A549 (cell line): Measurements from ENCODE around the gene ADISSP. TPM values are rescaled to one million over a fixed set of nuclear protein-coding genes. Genes with fewer than 3 reads are reported as not detected.

Experiments
- ATAC-seq, 2 experiments: fragments of 200-7000 bp in 1 of 2; fragments of >200 bp in 1 of 2; cut with Nextera tagmentation in 1 of 2; cut with Tn5 transposase in 1 of 2; 3 replicates each; pipeline versions ENCODE4 v1.8.0 to v1.9.1; 2018 to 2020; ENCODE audit warnings: mild to moderate bottlenecking in 1 of 2, moderate library complexity in 1 of 2
- CTCF ChIA-PET: fragments of 300-600 bp; sonication (Branson Sonifier 250); formaldehyde crosslinking; extraction: SDS; loops from one replicate; lab custom pipeline; 2021; ENCODE audit warnings: antibody characterized with exemption, inconsistent platforms; lab: Yijun Ruan, JAX
- POLR2A ChIA-PET: fragments of 350-600 bp; formaldehyde crosslinking; extraction: SDS; loops from one replicate; lab custom pipeline; 2021; ENCODE audit warnings: antibody characterized with exemption, inconsistent platforms; lab: Yijun Ruan, JAX
- DNase-seq, 2 experiments: peaks; one replicate each; pipeline versions ENCODE4 v3.0.0 to v3.0.0-alpha.2; 2011 to 2016; ENCODE audit warnings: low read depth in 1 of 2, low spot score in 1 of 2
- FAIRE-seq: peaks from 2 replicates; lab custom pipeline; 2011; peaks lifted over from hg19 to GRCh38; lab: Jason Lieb, UNC
- H3K27ac ChIP-seq, 2 experiments: fragments of >200 bp; sonication (Bioruptor Twin); formaldehyde crosslinking; 3 replicates each; pipeline ENCODE4 v1.5.1; 2016 to 2017
- H3K4me1 ChIP-seq: fragments of >200 bp; sonication (Bioruptor Twin); formaldehyde crosslinking; 3 replicates; pipeline ENCODE4 v1.6.1; 2016
- H3K4me2 ChIP-seq: fragments of >200 bp; sonication (Bioruptor Twin); formaldehyde crosslinking; 3 replicates; pipeline ENCODE4 v1.6.1; 2016
- H3K4me3 ChIP-seq: fragments of >200 bp; sonication (Bioruptor Twin); formaldehyde crosslinking; 3 replicates; pipeline ENCODE4 v1.5.1; 2016
- H3K9me3 ChIP-seq: fragments of >200 bp; sonication (Bioruptor Twin); formaldehyde crosslinking; 3 replicates; pipeline ENCODE4 v1.6.1; 2016
- ATOH8 ChIP-seq: fragments of 250-450 bp; sonication (Bioruptor Pico); IDR thresholded peaks from 2 replicates; pipeline ENCODE4 v1.5.0; 2020; ENCODE audit warnings: low read depth, mild to moderate bottlenecking, moderate library complexity
- BCL3 ChIP-seq: fragments of >200 bp; sonication (Bioruptor Twin); formaldehyde crosslinking; IDR thresholded peaks from 3 replicates; pipeline ENCODE4 v1.6.1; 2016
- CBX8 ChIP-seq: fragments of 200-600 bp; sonication (generic); IDR thresholded peaks from 2 replicates; pipeline ENCODE4 v1.6.1; 2016
- ELK1 ChIP-seq: fragments of 150-350 bp; IDR thresholded peaks from 2 replicates; pipeline ENCODE4 v1.6.1; 2014; ENCODE audit warnings: low read depth, mild to moderate bottlenecking, low read length
- ESRRA ChIP-seq: fragments of 150-350 bp; IDR thresholded peaks from 2 replicates; pipeline ENCODE4 v1.6.1; 2014; ENCODE audit warnings: mild to moderate bottlenecking, low read length, borderline replicate concordance
- FOSB ChIP-seq: fragments of 250-450 bp; sonication (Bioruptor Pico); IDR thresholded peaks from 2 replicates; pipeline ENCODE4 v1.5.0; 2020; ENCODE audit warnings: mild to moderate bottlenecking, moderate library complexity
- FOSL2 ChIP-seq, 2 experiments: fragments of 450-650 bp in 1 of 2; fragments of >200 bp in 1 of 2; sonication (Bioruptor Twin) in 1 of 2; formaldehyde crosslinking; IDR thresholded peaks; 2 replicates each; pipeline versions ENCODE4 v1.5.0 to v1.6.1; 2016 to 2020; ENCODE audit warnings: mild to moderate bottlenecking in 1 of 2, moderate library complexity in 1 of 2
- JUN ChIP-seq, 2 experiments: fragments of >200 bp; sonication (Bioruptor Twin); formaldehyde crosslinking; IDR thresholded peaks; 2 replicates in 1 of 2; 3 replicates in 1 of 2; pipeline ENCODE4 v1.6.1; 2016 to 2017
- KDM1A ChIP-seq: fragments of 200-600 bp; sonication (generic); IDR thresholded peaks from 2 replicates; pipeline ENCODE4 v1.6.1; 2016; ENCODE audit warnings: low read depth, mild to moderate bottlenecking
- KDM5A ChIP-seq: fragments of 200-600 bp; sonication (generic); IDR thresholded peaks from 2 replicates; pipeline ENCODE4 v1.6.1; 2016; ENCODE audit warnings: antibody characterized with exemption, mild to moderate bottlenecking
- MAX ChIP-seq: IDR thresholded peaks from 2 replicates; pipeline ENCODE4 v1.6.1; 2012
- PBX3 ChIP-seq: IDR thresholded peaks from 2 replicates; pipeline ENCODE4 v1.6.1; 2012
- POLR2A ChIP-seq: IDR thresholded peaks from 2 replicates; pipeline ENCODE4 v1.6.1; 2012; ENCODE audit warnings: mild to moderate bottlenecking, low read length
- POLR2AphosphoS2 ChIP-seq: conservative IDR thresholded peaks from 2 replicates; pipeline ENCODE4 v1.6.1; 2012; ENCODE audit warnings: low read length, improper control_type of control experiment, inconsistent platforms
- RARB ChIP-seq: fragments of 250-450 bp; sonication (Bioruptor Pico); IDR thresholded peaks from 2 replicates; pipeline ENCODE4 v1.8.0; 2021; ENCODE audit warnings: mild to moderate bottlenecking, moderate library complexity
- SREBF2 ChIP-seq: fragments of 450-650 bp; IDR thresholded peaks from 2 replicates; pipeline ENCODE4 v1.6.1; 2014; ENCODE audit warnings: mild to moderate bottlenecking, moderate library complexity
- TFCP2L1 ChIP-seq: fragments of 250-450 bp; sonication (Bioruptor Pico); IDR thresholded peaks from 2 replicates; pipeline ENCODE4 v1.5.0; 2021; ENCODE audit warnings: mild to moderate bottlenecking
- USF2 ChIP-seq: fragments of 450-650 bp; IDR thresholded peaks from 2 replicates; pipeline ENCODE4 v1.6.1; 2014; ENCODE audit warnings: antibody characterized with exemption
- WGBS: methylation state at CpG from one replicate; pipeline ENCODE4 v1.1.6; 2017; ENCODE audit errors: missing lambda C conversion rate; 5-methylcytosine and 5-hydroxymethylcytosine counted together
- polyA plus RNA-seq, 4 experiments: library from polyadenylated mRNA; depleted of rRNA in 3 of 4; stranded (reverse); fragments of >200 nt; fragmentation: RNase III in 1 of 4; extraction: RNeasy Plus Mini Kit Qiagen cat#74134 plus additional on column Dnase treatment in 1 of 4; gene quantifications; 2 replicates in 3 of 4; 3 replicates in 1 of 4; pipeline ENCODE4 v1.2.3, GENCODE V29; 2011 to 2017

The ADISSP gene
- polyA plus RNA-seq, 2 of the 4 experiments (the other 2 are of a cell fraction), result 43.9 to 104 TPM

- no peak for TF ChIP-seq USF2
- no peak for TF ChIP-seq KDM1A
- TF ChIP-seq POLR2A, result no peak; the same call in 1 of the 2 replicates
- no peak for TF ChIP-seq BCL3
- no peak for TF ChIP-seq SREBF2
- TF ChIP-seq TFCP2L1 (CRISPR knock-in tag), result peak; percentile 87; the same call in 1 of the 2 replicates
- peak; percentile 45; the same call in 1 of the 2 replicates for TF ChIP-seq MAX
- no peak for TF ChIP-seq ATOH8 (CRISPR knock-in tag)
- no peak for TF ChIP-seq CBX8
- peak; percentile 85 for TF ChIP-seq PBX3
- no peak for TF ChIP-seq ELK1
- peak; percentile 88; the same call in 1 of the 2 replicates for TF ChIP-seq POLR2AphosphoS2
- peak in 1 of 2 experiments; percentile 65; a peak in 2 of 5 replicates for TF ChIP-seq JUN (IDR thresholded peaks at IDR 0.05)
- TF ChIP-seq KDM5A, result 0 out of 2 replicates have a peak, but pooled peaks have one; percentile 31
- TF ChIP-seq FOSL2 (IDR thresholded peaks at IDR 0.05), result no peak
- TF ChIP-seq FOSL2 (CRISPR knock-in tag; IDR thresholded peaks at IDR 0.05), result 0 out of 2 replicates have a peak, but pooled peaks have one; percentile 2
- TF ChIP-seq ESRRA, result no peak
- peak; percentile 72 for TF ChIP-seq FOSB (CRISPR knock-in tag)
Measured at GRCh38 chr20:3781153-3781910, 13.8 kb upstream of the ADISSP start, which contains the start of gene SPEF1 (continued).

GRCh38 chr20:3778976-3779375, 11.4 kb upstream of the ADISSP start:
- Histone ChIP-seq H3K4me1 (peaks cover 11% of the 10 kb centered on the region), H3K4me3 (no peak overlapping the region)
- POLR2A ChIA-PET, result interaction anchor here (0.7 to 2.4 kb wide), 3 partner anchors 11 to 34 kb away, joined by 3 to 27 read pairs (median 3); partner anchors contain the start of gene ADISSP
- TF ChIP-seq RARB, result no peak
- TF ChIP-seq, all 56 proteins: peak for 0
- CTCF ChIA-PET, result interaction anchor here (1.0 to 56.5 kb wide), 9 partner anchors 8 to 107 kb away, joined by 3 to 1634 read pairs (median 7); partner anchors contain the start of genes ADISSP, CENPB and HSPA12B
- DNase-seq, result no peak
- 83% methylated on average over 17 of the region's 18 CpGs for WGBS
- Histone ChIP-seq H3K9me3 (no peaks in the 10 kb centered on the region), H3K4me2 (no peak overlapping the region; the same call in 2 of the 3 replicates), H3K27ac (no peak overlapping the region)
- no peak for FAIRE-seq
- no peak for ATAC-seq
